Smooth muscle cell of the brain vasculature (primary cell): ENCODE measurements around the gene LHX6.

Experiments
- DNase-seq: peaks from one replicate; pipeline ENCODE4 v3.0.0-alpha.2; 2012; ENCODE audit warnings: low read depth, low spot score

The LHX6 gene

GRCh38 chr9:122234022-122234748 lies 5.4 kb upstream of the LHX6 start:
- DNase-seq: no peak

- DNase-seq: no peak
Observed at GRCh38 chr9:122232796-122233306, 4.1 kb upstream of the LHX6 start.

GRCh38 chr9:122229485-122229837 lies 704 bp upstream of the LHX6 start:
- DNase-seq: no peak

GRCh38 chr9:122228191-122228567 lies 578 bp downstream of the LHX6 start:
- DNase-seq: no peak

GRCh38 chr9:122227575-122227900 lies 1.2 kb downstream of the LHX6 start:
- DNase-seq: no peak

GRCh38 chr9:122226758-122227574 lies 1.8 kb downstream of the LHX6 start:
- no peak for DNase-seq

GRCh38 chr9:122226142-122226757 lies 2.5 kb downstream of the LHX6 start:
- DNase-seq: no peak

GRCh38 chr9:122225312-122226141 lies 3.2 kb downstream of the LHX6 start:
- no peak for DNase-seq

- no peak for DNase-seq
Observed at GRCh38 chr9:122223435-122223834, 5.3 kb downstream of the LHX6 start.

GRCh38 chr9:122222791-122223190 lies 6.0 kb downstream of the LHX6 start:
- no peak for DNase-seq

GRCh38 chr9:122221183-122221811 lies 7.5 kb downstream of the LHX6 start:
- DNase-seq: no peak

GRCh38 chr9:122220673-122221182 lies 8.0 kb downstream of the LHX6 start:
- no peak for DNase-seq

- DNase-seq: no peak
Observed at GRCh38 chr9:122219856-122220672, 8.7 kb downstream of the LHX6 start.

GRCh38 chr9:122218935-122219855 lies 9.6 kb downstream of the LHX6 start:
- no peak for DNase-seq

GRCh38 chr9:122218071-122218934 lies 10.5 kb downstream of the LHX6 start:
- no peak for DNase-seq

GRCh38 chr9:122217640-122218039 lies 11.1 kb downstream of the LHX6 start:
- no peak for DNase-seq

- DNase-seq: no peak
Observed at GRCh38 chr9:122216798-122217418, 11.8 kb downstream of the LHX6 start.
